HepG2 (cell line): ENCODE results near the gene TELO2. TPM values are rescaled to one million over a fixed set of nuclear protein-coding genes. Genes with fewer than 3 reads are reported as not detected.

ENCODE experiments used
- BCL6 ChIP-seq: IDR thresholded peaks from 2 replicates; pipeline ENCODE4 v1.6.1; 2016; ENCODE audit warnings: missing genetic modification reagents, missing compliant biosample characterization
- CEBPB ChIP-seq: IDR thresholded peaks from 2 replicates; pipeline ENCODE4 v1.6.1; 2011; ENCODE audit warnings: low read depth, low read length, improper control_type of control experiment, borderline replicate concordance
- CEBPG ChIP-seq: IDR thresholded peaks from 2 replicates; pipeline ENCODE4 v1.6.1; 2016
- CREB1 ChIP-seq, 2 experiments: fragments of 450-650 bp in 1 of 2; IDR thresholded peaks; 2 replicates each; pipeline ENCODE4 v1.6.1; 2016 to 2017; ENCODE audit warnings: control low read depth in 1 of 2, mild to moderate bottlenecking in 1 of 2, missing compliant biosample characterization in 1 of 2, missing genetic modification characterization in 1 of 2
- CSRNP2 ChIP-seq: sonication (generic); formaldehyde crosslinking; conservative IDR thresholded peaks from 2 replicates; pipeline ENCODE4 v1.8.0; 2022; ENCODE audit warnings: low read depth, missing genetic modification reagents
- FOXA3 ChIP-seq: IDR thresholded peaks from 2 replicates; pipeline ENCODE4 v1.6.1; 2016; ENCODE audit warnings: missing genetic modification reagents, missing compliant biosample characterization
- FOXO1 ChIP-seq: sonication (generic); formaldehyde crosslinking; IDR thresholded peaks from 2 replicates; pipeline ENCODE4 v1.4.0; 2020; ENCODE audit warnings: missing genetic modification reagents
- HBP1 ChIP-seq: IDR thresholded peaks from 2 replicates; pipeline ENCODE4 v1.6.1; 2016; ENCODE audit warnings: low read depth, control low read depth
- KLF9 ChIP-seq: IDR thresholded peaks from 2 replicates; pipeline ENCODE4 v1.6.1; 2016; ENCODE audit warnings: low read depth
- MIER3 ChIP-seq: IDR thresholded peaks from 2 replicates; pipeline ENCODE4 v1.6.1; 2016; ENCODE audit warnings: missing compliant biosample characterization, borderline replicate concordance
- RAD21 ChIP-seq: fragments of 450-650 bp; formaldehyde crosslinking; IDR thresholded peaks from 2 replicates; pipeline ENCODE4 v1.5.0; 2020; ENCODE audit warnings: mild to moderate bottlenecking
- RXRB ChIP-seq: IDR thresholded peaks from 2 replicates; pipeline ENCODE4 v1.6.1; 2016; ENCODE audit warnings: borderline replicate concordance, missing genetic modification reagents, missing compliant biosample characterization
- SMAD1 ChIP-seq: sonication (generic); formaldehyde crosslinking; IDR thresholded peaks from 2 replicates; pipeline ENCODE4 v1.4.0; 2020; ENCODE audit warnings: missing genetic modification reagents, low read depth, mild to moderate bottlenecking, borderline replicate concordance
- TFE3 ChIP-seq: IDR thresholded peaks from 2 replicates; pipeline ENCODE4 v1.6.1; 2016
- YEATS2 ChIP-seq: sonication (generic); formaldehyde crosslinking; IDR thresholded peaks from 2 replicates; pipeline ENCODE4 v1.4.0; 2020; ENCODE audit warnings: missing genetic modification reagents, borderline replicate concordance
- ZNF205 ChIP-seq: IDR thresholded peaks from 2 replicates; pipeline ENCODE4 v1.6.1; 2018; ENCODE audit warnings: missing biosample characterization, missing genetic modification reagents
- ZNF614 ChIP-seq: IDR thresholded peaks from 2 replicates; pipeline ENCODE4 v1.6.1; 2018; ENCODE audit warnings: missing biosample characterization, missing genetic modification reagents, inconsistent platforms, borderline replicate concordance
- ZNF678 ChIP-seq: sonication (generic); formaldehyde crosslinking; IDR thresholded peaks from 2 replicates; pipeline ENCODE4 v1.4.0; 2020; ENCODE audit warnings: mild to moderate bottlenecking, missing genetic modification reagents
- ZNF792 ChIP-seq: IDR thresholded peaks from 2 replicates; pipeline ENCODE4 v1.6.1; 2016
- ZNF883 ChIP-seq: sonication (generic); formaldehyde crosslinking; IDR thresholded peaks from 2 replicates; pipeline ENCODE4 v1.5.1; 2020; ENCODE audit warnings: mild to moderate bottlenecking, missing genetic modification reagents; ENCODE audit errors: not compliant biosample characterization
- ZSCAN22 ChIP-seq: sonication (generic); formaldehyde crosslinking; IDR thresholded peaks from 2 replicates; pipeline ENCODE4 v1.4.0; 2020; ENCODE audit warnings: mild to moderate bottlenecking, missing genetic modification reagents
- polyA plus RNA-seq, 8 experiments: library from polyadenylated mRNA; depleted of rRNA in 3 of 8; stranded (reverse) in 7 of 8; unstranded in 1 of 8; fragments of >200 nt; fragmentation: Illumina TruSeq in 4 of 8; extraction: Trizol in 4 of 8; gene quantifications; 2 replicates each; pipeline versions ENCODE4 v1.2.1 to v1.2.3, GENCODE V29; 2011 to 2016; ENCODE audit warnings: low read depth in 4 of 8, missing spikeins in 1 of 8, mixed read lengths in 1 of 8; ENCODE audit not compliant: insufficient read depth in 1 of 8
- total RNA-seq, 5 experiments: library from RNA; depleted of rRNA; stranded (reverse); fragments of >200 nt; fragmentation: Illumina TruSeq; extraction: Trizol; gene quantifications; 2 replicates each; pipeline ENCODE4 v1.2.3, GENCODE V29; 2016; ENCODE audit warnings: low read depth in 1 of 5
- TF ChIP-seq, protein P1 (sequence below): IDR thresholded peaks from 2 replicates; pipeline ENCODE4 v1.6.1; 2016; ENCODE audit warnings: mild to moderate bottlenecking
- TF ChIP-seq, protein P2 (sequence below): sonication (generic); formaldehyde crosslinking; IDR thresholded peaks from 2 replicates; pipeline ENCODE4 v1.5.0; 2020; ENCODE audit warnings: missing genetic modification reagents

The TELO2 gene
- total and polyA plus RNA-seq, 2 of the 13 experiments (the other 11 are each of a cell fraction or from before 2014, with no cell fraction given): 10.1 to 17.9 TPM

DNA sequence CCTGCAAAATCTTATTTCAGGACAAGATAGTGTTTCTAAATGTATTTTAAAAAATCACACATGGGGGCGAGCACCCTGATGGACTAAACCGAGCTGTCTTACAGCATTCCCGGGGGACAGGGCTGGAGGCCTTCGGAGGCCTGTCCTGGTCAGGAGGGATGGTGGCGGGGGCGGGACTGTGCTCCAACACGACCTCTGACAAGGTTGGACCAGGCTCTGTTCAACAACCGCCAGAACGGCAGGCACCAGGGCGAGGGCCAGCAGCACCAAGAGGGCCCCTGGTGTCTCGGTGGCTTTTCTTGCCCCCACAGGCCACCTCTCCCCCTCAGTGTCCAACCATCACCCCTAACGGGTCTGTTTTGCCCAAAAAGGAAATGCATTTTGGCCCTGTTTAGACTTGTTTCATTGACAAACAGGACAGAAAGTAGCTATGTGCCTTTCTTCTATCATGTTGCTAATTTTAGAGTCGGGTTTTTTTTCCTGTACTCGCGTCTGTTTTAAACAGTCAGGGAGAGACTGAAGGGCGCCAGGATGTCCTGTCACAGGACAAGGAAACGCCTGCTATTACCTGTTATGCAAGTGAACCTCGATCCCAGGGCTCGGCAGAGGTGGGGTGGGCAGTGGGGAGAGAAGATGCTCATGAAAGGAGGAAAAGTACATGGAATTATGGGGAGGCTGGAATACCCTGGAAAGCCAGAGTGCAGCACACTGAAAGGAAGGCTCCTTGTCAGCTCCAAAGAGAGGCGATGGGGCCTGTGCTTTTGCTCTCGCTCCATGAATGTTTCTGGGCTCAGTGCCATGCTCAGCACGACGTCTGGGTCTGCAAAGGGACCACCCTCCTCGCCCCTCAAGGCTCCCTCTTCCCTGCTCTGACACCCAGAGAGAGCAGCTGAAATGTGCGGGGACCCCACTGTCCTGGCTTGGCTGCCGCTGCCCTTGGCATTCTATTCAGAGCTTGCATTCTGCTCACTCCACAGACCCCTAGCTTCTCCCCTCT is 52.2 kb downstream of the TELO2 start (continued):
- TF ChIP-seq CSRNP2 (no peak), CEBPG (CRISPR knock-in tag) (peak; percentile 70), MIER3 (CRISPR knock-in tag) (no peak), RXRB (CRISPR knock-in tag) (peak; percentile 32; the same call in 1 of the 2 replicates), TFE3 (peak; percentile 96), YEATS2 (CRISPR knock-in tag) (no peak), ZNF205 (0 out of 2 replicates have a peak, but pooled peaks have one; percentile 9), ZSCAN22 (CRISPR knock-in tag) (no peak), KLF9 (CRISPR knock-in tag) (no peak), ZNF678 (CRISPR knock-in tag) (no peak), FOXO1 (CRISPR knock-in tag) (0 out of 2 replicates have a peak, but pooled peaks have one; percentile 19), RAD21 (CRISPR knock-in tag) (no peak), FOXA3 (CRISPR knock-in tag) (peak; percentile 21; the same call in 1 of the 2 replicates), ZNF792 (CRISPR knock-in tag) (peak; percentile 26; the same call in 1 of the 2 replicates), ZNF883 (CRISPR knock-in tag) (peak; percentile 28), CEBPB (peak; percentile 24; the same call in 1 of the 2 replicates), BCL6 (0 out of 2 replicates have a peak, but pooled peaks have one; percentile 12), CREB1 (IDR thresholded peaks at IDR 0.05) (no peak), CREB1 (CRISPR knock-in tag; IDR thresholded peaks at IDR 0.05) (no peak), ZNF614 (no peak; the same call in 1 of the 2 replicates), SMAD1 (CRISPR knock-in tag) (no peak), HBP1 (no peak)
- TF ChIP-seq, protein P1, sequence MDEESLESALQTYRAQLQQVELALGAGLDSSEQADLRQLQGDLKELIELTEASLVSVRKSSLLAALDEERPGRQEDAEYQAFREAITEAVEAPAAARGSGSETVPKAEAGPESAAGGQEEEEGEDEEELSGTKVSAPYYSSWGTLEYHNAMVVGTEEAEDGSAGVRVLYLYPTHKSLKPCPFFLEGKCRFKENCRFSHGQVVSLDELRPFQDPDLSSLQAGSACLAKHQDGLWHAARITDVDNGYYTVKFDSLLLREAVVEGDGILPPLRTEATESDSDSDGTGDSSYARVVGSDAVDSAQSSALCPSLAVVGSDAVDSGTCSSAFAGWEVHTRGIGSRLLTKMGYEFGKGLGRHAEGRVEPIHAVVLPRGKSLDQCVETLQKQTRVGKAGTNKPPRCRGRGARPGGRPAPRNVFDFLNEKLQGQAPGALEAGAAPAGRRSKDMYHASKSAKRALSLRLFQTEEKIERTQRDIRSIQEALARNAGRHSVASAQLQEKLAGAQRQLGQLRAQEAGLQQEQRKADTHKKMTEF (CRISPR knock-in tag): peak; percentile 41; the same call in 1 of the 2 replicates
- TF ChIP-seq, protein P2, sequence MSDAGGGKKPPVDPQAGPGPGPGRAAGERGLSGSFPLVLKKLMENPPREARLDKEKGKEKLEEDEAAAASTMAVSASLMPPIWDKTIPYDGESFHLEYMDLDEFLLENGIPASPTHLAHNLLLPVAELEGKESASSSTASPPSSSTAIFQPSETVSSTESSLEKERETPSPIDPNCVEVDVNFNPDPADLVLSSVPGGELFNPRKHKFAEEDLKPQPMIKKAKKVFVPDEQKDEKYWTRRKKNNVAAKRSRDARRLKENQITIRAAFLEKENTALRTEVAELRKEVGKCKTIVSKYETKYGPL (CRISPR knock-in tag): peak; percentile 88
